HG03060 (cell line): ENCODE results near the gene PROSER3.
"Not testable (repeated sequence)": the region's sequence is repeated elsewhere in the genome, so short reads cannot be mapped to it uniquely, and the experiment has no call there.

Source experiments
- ATAC-seq: cut with Tn5 transposase; IDR thresholded peaks from one replicate; pipeline ENCODE4 v1.9.1; 2021; ENCODE audit warnings: low read depth, moderate number of reproducible peaks; ENCODE audit not compliant: unreplicated experiment

Gene PROSER3

DNA sequence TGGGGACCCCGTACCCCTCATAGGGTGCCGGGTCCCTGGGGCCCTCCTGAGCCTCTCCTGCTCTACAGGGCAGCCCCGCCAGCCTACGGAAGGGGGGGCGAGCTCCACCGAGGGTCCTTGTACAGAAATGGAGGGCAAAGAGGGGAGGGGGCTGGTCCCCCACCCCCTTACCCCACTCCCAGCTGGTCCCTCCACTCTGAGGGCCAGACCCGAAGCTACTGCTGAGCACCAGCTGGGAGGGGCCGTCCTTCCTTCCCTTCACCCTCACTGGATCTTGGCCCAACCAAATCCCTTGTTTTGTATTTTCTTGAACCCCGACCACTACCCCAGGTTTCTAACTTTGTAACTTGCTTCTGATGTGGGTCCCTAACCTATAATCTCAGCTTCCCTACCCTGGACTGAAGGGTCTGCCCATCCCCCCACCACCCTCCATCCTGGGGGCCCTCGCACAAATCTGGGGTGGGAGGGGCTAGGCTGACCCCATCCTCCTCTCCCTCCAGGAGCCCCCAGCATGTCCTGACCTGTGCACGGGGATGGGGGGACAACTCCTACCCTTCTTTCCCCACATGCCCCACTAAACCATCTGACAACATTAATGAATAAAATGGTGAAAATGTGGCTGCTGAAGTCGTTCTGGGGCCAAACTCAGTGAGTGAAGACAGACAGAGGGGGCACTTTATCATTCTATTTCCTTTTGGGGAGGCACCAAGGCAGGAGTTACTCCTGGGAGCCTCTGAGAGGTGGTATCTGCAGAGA is 30.4 kb downstream of the PROSER3 start:
- ATAC-seq = no peak

DNA sequence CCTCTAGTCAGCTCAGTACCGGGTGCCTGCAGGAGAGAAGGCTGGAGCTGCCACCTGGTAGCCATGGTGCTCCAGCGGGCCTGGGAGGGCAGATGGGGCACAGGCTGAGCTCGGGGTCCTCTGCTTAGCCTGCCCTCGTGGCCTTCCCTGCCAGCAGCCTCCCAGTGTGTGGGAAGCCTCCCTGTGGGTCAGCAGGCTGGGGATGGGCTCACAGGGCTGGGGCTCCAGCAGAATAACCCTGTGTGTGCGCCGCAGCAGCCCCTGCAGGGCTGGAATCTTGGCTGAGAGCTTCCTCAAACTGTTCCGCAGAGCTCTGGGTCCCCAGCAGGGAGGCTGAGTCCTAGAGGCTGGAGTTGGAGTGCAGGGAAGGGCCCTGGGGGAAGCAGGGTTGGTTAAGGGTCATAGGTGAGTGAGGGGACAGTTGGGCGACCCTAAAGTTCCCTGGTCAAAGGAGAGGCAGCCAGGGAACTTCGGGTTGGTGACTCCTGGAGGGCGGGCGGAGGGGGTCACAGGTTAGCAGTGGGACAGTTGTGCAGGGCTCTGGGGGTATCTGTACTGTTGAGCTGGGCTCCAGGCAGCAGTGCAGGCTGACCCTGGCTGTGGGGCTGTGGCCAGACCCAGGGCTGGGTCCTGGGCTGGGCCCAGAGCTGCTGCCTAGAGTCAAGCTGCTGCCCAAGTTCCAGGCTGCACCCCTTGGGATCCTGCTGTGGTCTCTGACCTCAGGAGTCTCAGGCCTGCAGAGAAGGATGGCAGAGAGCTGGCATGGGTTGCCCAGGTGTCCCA is 31.4 kb downstream of the PROSER3 start:
- ATAC-seq = no peak

DNA sequence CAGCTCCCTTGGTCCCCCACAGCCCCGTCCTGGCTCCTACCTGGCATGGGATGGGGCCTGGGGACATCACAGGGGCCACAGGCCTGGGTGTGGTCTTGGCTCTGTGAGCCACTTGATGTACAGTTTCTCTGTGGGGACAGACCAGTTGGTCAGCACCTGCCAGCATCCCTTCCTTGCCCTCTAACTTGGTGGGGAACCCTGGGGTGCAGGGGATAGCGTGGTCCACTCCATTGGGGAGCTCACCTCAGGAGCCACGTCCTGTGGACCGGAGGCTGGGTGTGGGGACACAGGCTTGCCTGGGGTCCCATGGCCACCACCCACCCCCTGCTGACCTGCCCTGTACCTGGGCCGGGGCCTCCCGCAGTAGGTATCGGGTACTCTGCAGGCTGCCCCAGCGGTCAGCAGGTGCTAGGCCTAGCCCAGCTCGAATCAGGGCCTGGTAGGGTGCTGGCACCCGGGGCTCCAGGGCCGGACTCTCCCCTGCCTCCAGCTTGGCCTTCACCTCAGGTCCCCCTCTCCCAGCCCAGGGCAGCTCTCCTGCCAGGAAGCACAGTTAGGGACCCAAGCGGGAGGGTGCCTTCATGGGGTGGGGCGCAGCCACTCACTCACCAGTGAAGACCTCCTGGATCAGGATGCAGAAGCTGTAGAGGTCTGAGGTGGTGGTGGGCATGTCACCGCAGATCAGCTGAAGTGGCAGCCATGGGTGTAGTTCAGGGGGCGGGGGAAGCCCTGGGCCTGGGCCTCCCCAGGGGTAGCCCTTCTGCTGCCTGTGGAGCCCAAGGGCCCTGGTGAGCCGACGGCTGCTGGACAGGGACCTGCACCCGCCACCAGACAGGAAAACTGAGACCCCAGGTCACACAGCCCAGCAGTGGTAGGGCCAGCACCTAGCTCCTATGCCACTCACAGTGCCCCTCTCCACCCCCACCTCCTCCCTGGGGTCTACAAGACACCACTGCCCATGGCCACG is 32.3 kb downstream of the PROSER3 start:
- ATAC-seq = no peak

DNA sequence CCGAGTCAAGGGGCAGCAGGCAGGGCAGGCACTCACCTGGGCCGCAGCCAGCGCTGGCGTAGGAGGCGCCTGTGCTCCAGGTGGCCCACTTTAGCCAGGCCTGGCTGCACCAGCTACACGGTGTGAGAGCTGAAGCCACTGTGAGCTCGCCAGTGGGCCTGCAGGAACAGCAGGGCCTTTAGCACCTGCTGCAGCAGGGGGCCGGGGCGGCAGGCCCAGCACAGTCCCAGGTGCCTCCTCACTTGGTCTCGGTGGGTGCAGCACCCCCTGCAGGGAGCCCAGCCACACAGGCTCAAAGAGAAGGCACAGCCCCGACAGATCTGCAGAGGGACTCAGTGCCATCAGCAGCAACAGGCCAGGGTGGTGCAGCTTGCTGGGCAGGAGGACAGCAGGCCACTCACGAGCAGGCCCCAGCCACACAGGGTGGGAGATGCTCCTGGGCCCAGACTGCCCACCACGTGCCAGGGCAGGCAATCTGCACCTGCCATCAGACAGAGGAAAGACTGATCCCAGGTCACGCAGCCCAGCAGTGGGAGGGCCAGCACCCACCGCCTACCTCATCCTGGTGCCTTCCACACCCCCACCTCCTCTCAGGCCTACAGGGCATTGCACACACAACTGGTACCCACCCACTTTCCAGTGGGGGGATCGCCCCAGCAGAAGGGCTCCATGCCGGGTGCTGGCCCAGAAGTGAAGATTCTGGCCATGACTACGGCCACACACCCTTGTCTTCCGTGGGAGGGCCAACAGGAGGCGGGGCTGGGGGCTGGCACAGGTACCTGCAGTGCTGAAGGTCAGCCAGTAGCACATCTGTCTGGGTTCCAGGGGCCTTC is 33.2 kb downstream of the PROSER3 start:
- no peak for ATAC-seq

GRCh38 chr19:35791814-35792279 is 33.9 kb downstream of the PROSER3 start:
- no peak for ATAC-seq

- no peak for ATAC-seq
Measured at GRCh38 chr19:35792312-35792711, 34.3 kb downstream of the PROSER3 start.

DNA sequence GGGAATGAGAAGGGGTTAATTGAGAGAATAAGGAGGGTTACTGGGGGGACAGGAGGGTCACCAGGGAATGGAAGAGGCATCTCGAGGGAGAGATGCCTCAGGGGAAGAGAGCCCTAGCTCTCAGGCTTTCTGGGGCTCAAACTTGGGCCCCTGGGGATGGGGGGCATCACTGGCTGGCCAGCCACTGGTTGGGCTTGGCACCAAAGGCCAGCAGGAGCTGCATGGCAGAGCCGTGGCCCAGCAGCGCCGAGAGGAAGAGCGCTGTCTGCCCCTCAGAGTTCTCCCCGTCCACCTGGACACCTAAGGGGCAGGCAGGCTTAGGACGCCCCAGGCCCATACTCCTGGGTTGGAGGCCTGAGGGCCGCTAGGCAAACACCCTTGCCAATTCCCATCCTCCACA is 34.9 kb downstream of the PROSER3 start:
- no peak for ATAC-seq

DNA sequence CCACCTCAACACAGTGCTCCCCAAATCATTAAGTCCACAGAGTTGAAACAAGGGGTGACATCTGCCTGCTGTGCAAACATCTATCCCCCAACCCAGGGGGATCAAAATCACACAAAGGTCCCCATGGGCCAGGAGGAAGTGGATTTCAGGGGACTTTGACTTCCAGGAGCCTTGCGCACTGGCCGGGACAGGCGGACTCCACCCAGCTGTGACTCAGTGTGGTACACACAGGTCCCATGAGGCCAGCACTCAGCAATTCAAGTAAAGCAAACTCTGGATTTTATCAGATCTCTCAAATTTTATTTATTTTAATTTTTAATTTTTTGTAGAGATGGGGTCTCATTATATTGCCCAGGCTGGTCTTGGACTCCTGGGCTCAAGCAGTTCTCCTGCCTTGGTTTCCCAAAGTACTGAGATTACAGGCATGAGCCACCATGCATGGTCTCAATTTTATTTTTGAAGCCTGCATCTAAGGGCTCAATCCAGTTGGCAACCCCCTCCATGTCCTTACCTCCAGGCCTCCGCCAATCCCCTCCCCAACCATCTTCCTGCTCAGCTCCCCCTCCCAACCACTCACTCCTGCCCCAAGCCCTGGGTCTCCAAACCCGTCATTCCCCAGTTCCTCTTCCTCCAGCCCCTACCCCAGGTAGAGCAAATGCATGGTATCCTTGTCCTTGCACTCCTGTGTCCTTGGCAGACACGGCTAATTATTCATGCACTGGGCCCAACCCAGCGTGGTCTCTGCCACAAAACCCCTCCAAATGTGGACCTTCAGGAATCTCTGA is 35.6 kb downstream of the PROSER3 start:
- no peak for ATAC-seq

DNA sequence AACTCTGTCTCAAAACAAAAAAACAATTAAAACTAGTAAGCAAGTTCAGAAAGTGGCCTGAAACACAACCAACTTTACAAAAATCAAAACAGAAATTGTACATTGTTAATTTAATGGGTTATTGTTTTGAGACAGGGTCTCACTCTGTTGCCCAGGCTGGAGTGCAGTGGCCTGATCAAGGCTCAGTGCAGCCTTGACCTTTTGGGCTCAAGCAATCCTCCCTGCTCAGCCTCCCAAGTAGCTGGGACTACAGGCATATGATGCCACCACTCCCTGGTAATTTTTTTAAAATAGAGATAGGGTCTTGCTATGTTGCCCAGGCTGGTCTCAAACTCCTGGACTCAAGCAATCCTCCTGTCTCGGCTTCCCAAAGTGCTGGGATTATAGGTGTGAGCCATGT is 37.6 kb downstream of the PROSER3 start:
- ATAC-seq = not testable (repeated sequence)

DNA sequence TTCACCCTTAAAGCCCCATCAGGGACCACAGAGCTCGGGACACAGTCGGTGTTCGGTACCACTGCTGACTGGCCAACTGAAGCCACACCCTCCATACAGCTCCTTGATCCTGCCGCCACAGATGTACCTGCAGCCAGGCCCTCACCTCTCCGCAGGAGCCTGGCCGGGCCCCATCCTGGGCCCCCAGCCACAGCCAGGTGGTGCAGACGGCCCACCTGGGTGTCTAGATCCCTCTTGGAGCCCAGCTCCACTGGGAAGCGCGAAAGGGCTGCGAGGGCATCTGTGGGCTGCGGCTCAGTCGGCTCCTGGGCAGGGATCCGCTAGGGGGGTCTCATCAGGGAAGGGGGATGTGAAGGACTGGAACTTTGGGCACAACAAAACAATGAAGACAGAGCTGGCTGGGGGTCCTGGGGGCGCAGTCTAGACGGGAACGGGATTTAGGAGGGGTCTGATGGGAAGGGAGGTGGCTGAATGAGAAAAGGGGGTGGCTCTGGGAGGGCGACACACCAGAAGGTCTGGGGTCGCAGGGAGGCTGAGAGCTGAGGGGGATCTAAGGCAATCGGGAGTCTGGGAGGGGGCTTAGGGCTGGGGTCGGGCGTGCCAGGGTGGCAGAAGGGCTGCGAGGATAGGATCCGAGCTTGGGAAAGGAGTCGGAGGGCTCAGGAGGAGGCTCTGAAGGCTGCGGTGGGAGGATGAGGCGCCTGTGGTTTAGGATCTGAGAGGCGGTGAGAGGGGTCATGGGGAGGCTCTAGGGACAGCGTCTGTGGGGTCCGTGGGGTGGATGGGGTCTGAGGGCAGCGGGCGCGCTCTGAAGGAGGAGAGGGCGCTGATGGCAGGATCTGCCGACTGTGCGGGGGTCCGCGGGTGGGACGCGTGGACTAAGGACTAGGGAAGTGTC is 38.9 kb downstream of the PROSER3 start:
- ATAC-seq = no peak

- no peak for ATAC-seq
Measured at GRCh38 chr19:35797663-35798062, 39.7 kb downstream of the PROSER3 start.

- no peak for ATAC-seq
Measured at GRCh38 chr19:35801828-35802227, 43.9 kb downstream of the PROSER3 start.

DNA sequence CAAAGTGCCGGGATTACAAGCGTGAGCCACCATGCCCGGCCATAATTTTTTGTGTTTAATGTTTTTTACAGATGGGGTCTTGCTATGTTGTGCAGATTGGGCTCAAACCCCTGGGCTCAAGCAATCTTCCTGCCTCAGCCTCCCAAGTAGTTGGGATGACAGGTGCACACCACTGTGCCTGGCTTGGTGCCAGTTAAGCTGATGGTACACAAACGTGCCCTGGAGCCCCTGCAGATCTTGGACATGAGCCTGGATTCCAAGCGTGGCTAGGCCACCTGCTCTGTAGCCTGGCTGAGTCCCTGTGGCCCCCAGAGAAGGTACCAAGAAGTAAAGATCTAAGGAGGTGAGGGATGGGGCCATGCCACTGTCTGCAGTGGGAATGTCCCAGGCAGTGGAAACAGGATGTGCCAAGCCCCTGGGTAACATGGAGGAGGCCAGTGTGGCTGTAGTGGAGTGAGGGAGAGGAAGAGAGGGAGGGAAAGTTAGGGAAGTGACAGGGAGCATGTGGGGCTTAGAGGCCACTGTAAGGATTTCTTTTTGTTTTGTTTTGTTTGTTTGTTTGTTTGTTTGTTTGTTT is 47.6 kb downstream of the PROSER3 start:
- no peak for ATAC-seq

DNA sequence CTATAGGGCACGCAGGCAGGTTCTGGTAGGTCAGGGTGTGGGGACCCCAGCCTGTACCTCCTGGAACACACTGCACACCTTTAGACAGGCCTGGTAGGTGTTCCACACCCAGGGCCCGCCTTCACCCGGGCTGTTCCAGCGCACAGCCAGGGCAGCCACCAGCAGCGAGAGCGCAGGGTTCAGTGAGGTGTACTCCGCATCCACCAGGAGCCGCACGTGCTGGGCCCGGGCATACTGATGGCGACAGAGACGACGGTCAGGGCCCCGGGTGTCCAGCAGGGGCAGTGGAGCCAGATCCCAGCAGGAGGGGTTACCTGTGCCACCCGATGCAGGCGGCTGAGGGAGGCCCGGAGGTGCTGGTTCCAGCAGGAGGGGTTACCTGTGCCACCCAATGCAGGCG is 48.6 kb downstream of the PROSER3 start:
- ATAC-seq = no peak

DNA sequence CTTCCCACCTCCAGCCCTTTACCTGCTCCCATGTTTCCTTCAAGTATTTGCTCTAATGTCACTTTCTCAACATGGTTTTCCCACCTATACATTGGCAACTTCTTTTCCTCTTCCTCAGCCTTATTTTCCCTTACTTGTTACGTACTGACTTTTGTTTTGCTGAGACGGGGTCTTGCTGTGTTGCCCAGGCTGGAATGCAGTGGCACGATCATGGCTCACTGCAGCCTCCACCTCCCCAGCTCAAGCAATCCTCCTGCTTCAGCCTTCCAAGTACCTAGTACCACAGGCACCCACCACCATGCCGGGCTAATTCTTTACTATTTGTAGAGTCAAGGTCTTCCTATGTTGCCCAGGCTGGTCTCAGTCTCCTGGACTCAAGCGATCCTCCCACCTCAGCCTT is 49.7 kb downstream of the PROSER3 start:
- ATAC-seq = no peak

GRCh38 chr19:35811317-35812219 is 53.6 kb downstream of the PROSER3 start:
- no peak for ATAC-seq
